RWPE2 (cell line): ENCODE measurements around the gene GAL3ST1.

ENCODE experiments used
- ATAC-seq: fragments of 200-7000 bp; cut with Tn5 transposase; 3 replicates; pipeline ENCODE4 v1.9.1; 2021; ENCODE audit warnings: low read depth
- DNase-seq: peaks from one replicate; pipeline ENCODE4 v3.0.0-alpha.2; 2020; ENCODE audit warnings: low spot score
- H3K27ac ChIP-seq: fragments of 450-650 bp; 2 replicates; pipeline ENCODE4 v1.5.1; 2017; ENCODE audit warnings: mild to moderate bottlenecking; ENCODE audit not compliant: poor library complexity, severe bottlenecking
- H3K27me3 ChIP-seq: fragments of 250-450 bp; sonication (Bioruptor Pico); 2 replicates; pipeline ENCODE4 v1.5.1; 2021; ENCODE audit warnings: mild to moderate bottlenecking, moderate library complexity; ENCODE audit not compliant: insufficient read depth, poor library complexity, severe bottlenecking
- H3K36me3 ChIP-seq: fragments of 250-450 bp; sonication (Bioruptor Pico); 2 replicates; pipeline ENCODE4 v1.5.1; 2020; ENCODE audit warnings: low read depth, mild to moderate bottlenecking, moderate library complexity
- H3K4me1 ChIP-seq: fragments of 250-450 bp; sonication (Bioruptor Pico); 2 replicates; pipeline ENCODE4 v1.5.1; 2021; ENCODE audit warnings: mild to moderate bottlenecking, moderate library complexity; ENCODE audit not compliant: insufficient read depth, poor library complexity, severe bottlenecking
- H3K4me3 ChIP-seq: fragments of 250-450 bp; sonication (Bioruptor Pico); 2 replicates; pipeline ENCODE4 v1.5.1; 2021; ENCODE audit warnings: mild to moderate bottlenecking, moderate library complexity; ENCODE audit not compliant: severe bottlenecking
- H3K9me3 ChIP-seq: fragments of 250-450 bp; sonication (Bioruptor Pico); 2 replicates; pipeline ENCODE4 v1.5.1; 2021; ENCODE audit warnings: mild to moderate bottlenecking, moderate library complexity; ENCODE audit not compliant: severe bottlenecking
- CTCF ChIP-seq: fragments of 450-650 bp; IDR thresholded peaks from one replicate; pipeline ENCODE4 v1.5.1; 2017; ENCODE audit warnings: mild to moderate bottlenecking, moderate library complexity; ENCODE audit not compliant: poor library complexity, severe bottlenecking

GAL3ST1 gene

GRCh38 chr22:30526656-30527055 is 47.8 kb downstream of the GAL3ST1 start:
- DNase-seq (no peak), ATAC-seq (no peak)
- Histone ChIP-seq H3K4me1 (no peaks in the 10 kb centered on the region), H3K36me3 (no peaks in the 10 kb centered on the region), H3K27me3 (no peaks in the 10 kb centered on the region), H3K27ac (no peak overlapping the region), H3K9me3 (no peaks in the 10 kb centered on the region), H3K4me3 (no peak overlapping the region)
- TF ChIP-seq CTCF = no peak

GRCh38 chr22:30523646-30524489 is 50.6 kb downstream of the GAL3ST1 start:
- no peaks in the 10 kb centered on the region for H3K27me3 ChIP-seq
- H3K4me3 ChIP-seq = no peak overlapping the region
- H3K9me3 ChIP-seq = no peaks in the 10 kb centered on the region
- no peak for ATAC-seq
- H3K4me1 ChIP-seq = no peaks in the 10 kb centered on the region
- TF ChIP-seq CTCF = no peak
- no peak overlapping the region for H3K27ac ChIP-seq
- H3K36me3 ChIP-seq = no peaks in the 10 kb centered on the region
- DNase-seq = no peak

GRCh38 chr22:30521368-30522156 is 52.9 kb downstream of the GAL3ST1 start:
- TF ChIP-seq CTCF = no peak
- no peak for DNase-seq
- H3K36me3 ChIP-seq = no peaks in the 10 kb centered on the region
- no peaks in the 10 kb centered on the region for H3K4me1 ChIP-seq
- no peak overlapping the region for H3K27ac ChIP-seq
- no peak overlapping the region for H3K4me3 ChIP-seq
- no peak for ATAC-seq
- no peaks in the 10 kb centered on the region for H3K27me3 ChIP-seq
- H3K9me3 ChIP-seq = no peaks in the 10 kb centered on the region

GRCh38 chr22:30519842-30520425 is 54.5 kb downstream of the GAL3ST1 start:
- no peaks in the 10 kb centered on the region for H3K36me3 ChIP-seq
- ATAC-seq = no peak
- no peaks in the 10 kb centered on the region for H3K27me3 ChIP-seq
- DNase-seq = no peak
- TF ChIP-seq CTCF = no peak
- no peak overlapping the region for H3K27ac ChIP-seq
- H3K9me3 ChIP-seq = no peaks in the 10 kb centered on the region
- H3K4me3 ChIP-seq = no peak overlapping the region
- no peaks in the 10 kb centered on the region for H3K4me1 ChIP-seq
